K562 (cell line): Measurements from ENCODE around the gene TTC23L. TPM values are rescaled to one million over a fixed set of nuclear protein-coding genes. Genes with fewer than 3 reads are reported as not detected.

Source experiments
- CBX3 ChIP-seq, 2 experiments: IDR thresholded peaks; 1 replicate in 1 of 2; 2 replicates in 1 of 2; pipeline ENCODE4 v1.6.1; 2012; ENCODE audit warnings: inconsistent platforms in 2 of 2, low read length in 2 of 2, borderline replicate concordance in 1 of 2, control low read depth in 1 of 2
- EGR1 ChIP-seq: fragments of 450-650 bp; conservative IDR thresholded peaks from 2 replicates; pipeline ENCODE4 v1.6.1; 2017; ENCODE audit warnings: mild to moderate bottlenecking
- PCBP2 ChIP-seq: fragments of 200-400 bp; formaldehyde crosslinking; IDR thresholded peaks from 2 replicates; pipeline ENCODE4 v1.6.1; 2018; ENCODE audit warnings: low read length, low read depth, mild to moderate bottlenecking, moderate library complexity; ENCODE audit not compliant: poor library complexity, severe bottlenecking
- PRMT5 ChIP-seq: sonication (generic); formaldehyde crosslinking; IDR thresholded peaks from 2 replicates; pipeline ENCODE4 v1.5.0; 2020; ENCODE audit warnings: missing genetic modification reagents
- SIRT6 ChIP-seq: IDR thresholded peaks from one replicate; pipeline ENCODE4 v1.6.1; 2012; ENCODE audit warnings: low read depth, mild to moderate bottlenecking, control low read depth, inconsistent platforms, low read length, moderate library complexity
- SIX5 ChIP-seq, 2 experiments: IDR thresholded peaks; 2 replicates each; pipeline ENCODE4 v1.6.1; 2011; ENCODE audit warnings: low read length in 2 of 2, borderline replicate concordance in 1 of 2, low read depth in 1 of 2, mild to moderate bottlenecking in 1 of 2, moderate library complexity in 1 of 2; ENCODE audit not compliant: insufficient read depth in 1 of 2
- SNIP1 ChIP-seq: fragments of 450-650 bp; IDR thresholded peaks from 2 replicates; pipeline ENCODE4 v1.7.1; 2017; ENCODE audit warnings: low read depth, mild to moderate bottlenecking
- SOX6 ChIP-seq: fragments of 450-650 bp; IDR thresholded peaks from 2 replicates; pipeline ENCODE4 v1.6.1; 2014; ENCODE audit warnings: mild to moderate bottlenecking
- SRSF1 ChIP-seq: fragments of 200-400 bp; formaldehyde crosslinking; IDR thresholded peaks from 2 replicates; pipeline ENCODE4 v1.6.1; 2017; ENCODE audit warnings: mild to moderate bottlenecking, low read depth, low read length, moderate library complexity
- TAF15 ChIP-seq: fragments of 200-400 bp; formaldehyde crosslinking; IDR thresholded peaks from 2 replicates; pipeline ENCODE4 v1.6.1; 2017; ENCODE audit warnings: mild to moderate bottlenecking, low read depth, low read length, moderate library complexity
- TEAD1 ChIP-seq, 2 experiments: fragments of 450-650 bp in 1 of 2; sonication (generic) in 1 of 2; formaldehyde crosslinking; IDR thresholded peaks; 2 replicates each; pipeline versions ENCODE4 v1.4.0 to v1.8.0; 2020 to 2022; ENCODE audit warnings: mild to moderate bottlenecking in 2 of 2, missing genetic modification reagents in 1 of 2
- ZFP30 ChIP-seq: fragments of 250-450 bp; sonication (Bioruptor Pico); IDR thresholded peaks from 2 replicates; pipeline ENCODE4 v1.8.0; 2022; ENCODE audit warnings: moderate library complexity, mild to moderate bottlenecking, inconsistent platforms, borderline replicate concordance
- ZFPM2 ChIP-seq: fragments of 250-450 bp; sonication (Bioruptor Pico); IDR thresholded peaks from 2 replicates; pipeline ENCODE4 v1.5.1; 2022; ENCODE audit warnings: mild to moderate bottlenecking
- ZNF347 ChIP-seq: fragments of 450-650 bp; formaldehyde crosslinking; IDR thresholded peaks from 2 replicates; pipeline ENCODE4 v1.4.0; 2020; ENCODE audit warnings: low read depth, mild to moderate bottlenecking, moderate library complexity
- ZNF408 ChIP-seq: fragments of 250-450 bp; sonication (Bioruptor Pico); IDR thresholded peaks from 2 replicates; pipeline ENCODE4 v1.4.0; 2020; ENCODE audit warnings: low read depth, mild to moderate bottlenecking, moderate library complexity
- ZNF41 ChIP-seq: fragments of 250-450 bp; sonication (Bioruptor Pico); conservative IDR thresholded peaks from 2 replicates; pipeline ENCODE4 v1.4.0; 2020; ENCODE audit warnings: mild to moderate bottlenecking
- polyA plus RNA-seq, 8 experiments: library from polyadenylated mRNA; depleted of rRNA in 4 of 8; stranded (reverse) in 5 of 8; unstranded in 3 of 8; fragments of >200 nt; fragmentation: Nextera tagmentation in 2 of 8; fragmentation: Illumina TruSeq in 1 of 8; extraction: Ambion mirVana in 2 of 8; extraction: Trizol in 1 of 8; gene quantifications; 2 replicates each; pipeline versions ENCODE4 v1.2.1 to v1.2.3, GENCODE V29; 2011 to 2014; ENCODE audit warnings: inconsistent platforms in 1 of 8, missing spikeins in 1 of 8
- total RNA-seq, 7 experiments: library from RNA; depleted of rRNA in 6 of 7; stranded (reverse); fragments of >200 nt in 6 of 7; fragmentation: Illumina TruSeq in 2 of 7; extraction: Trizol in 2 of 7; gene quantifications; 2 replicates each; pipeline versions ENCODE4 v1.2.1 to v1.2.3, GENCODE V29; 2011 to 2021; ENCODE audit warnings: low replicate concordance in 1 of 7
- TF ChIP-seq, protein P1 (sequence below): fragments of 250-450 bp; sonication (Bioruptor Pico); IDR thresholded peaks from 2 replicates; pipeline ENCODE4 v1.8.0; 2021; ENCODE audit warnings: mild to moderate bottlenecking, moderate library complexity
- TF ChIP-seq, protein P2 (sequence below), 2 experiments: fragments of 150-350 bp in 1 of 2; IDR thresholded peaks; 2 replicates each; pipeline ENCODE4 v1.6.1; 2012 to 2016; ENCODE audit warnings: low read depth in 2 of 2, low read length in 2 of 2, mild to moderate bottlenecking in 1 of 2, moderate library complexity in 1 of 2
- TF ChIP-seq, protein P3 (sequence below): sonication (generic); formaldehyde crosslinking; IDR thresholded peaks from 2 replicates; pipeline ENCODE4 v1.8.1; 2023; ENCODE audit warnings: mild to moderate bottlenecking, missing genetic modification reagents
- TF ChIP-seq, protein P4 (sequence below): fragments of 450-650 bp; IDR thresholded peaks from 2 replicates; pipeline ENCODE4 v1.6.1; 2014; ENCODE audit warnings: low read depth, mild to moderate bottlenecking, moderate library complexity, borderline replicate concordance
- TF ChIP-seq, protein P5 (sequence below): fragments of 250-450 bp; sonication (Bioruptor Pico); IDR thresholded peaks from 2 replicates; pipeline ENCODE4 v1.8.0; 2021; ENCODE audit warnings: moderate library complexity, mild to moderate bottlenecking, inconsistent platforms

The TTC23L gene
- total and polyA plus RNA-seq, 9 of the 15 experiments (the other 6 are each of a cell fraction or from before 2014, with no cell fraction given) = 0.03 to 0.32 (median 0.14) TPM; not detected in 2

DNA sequence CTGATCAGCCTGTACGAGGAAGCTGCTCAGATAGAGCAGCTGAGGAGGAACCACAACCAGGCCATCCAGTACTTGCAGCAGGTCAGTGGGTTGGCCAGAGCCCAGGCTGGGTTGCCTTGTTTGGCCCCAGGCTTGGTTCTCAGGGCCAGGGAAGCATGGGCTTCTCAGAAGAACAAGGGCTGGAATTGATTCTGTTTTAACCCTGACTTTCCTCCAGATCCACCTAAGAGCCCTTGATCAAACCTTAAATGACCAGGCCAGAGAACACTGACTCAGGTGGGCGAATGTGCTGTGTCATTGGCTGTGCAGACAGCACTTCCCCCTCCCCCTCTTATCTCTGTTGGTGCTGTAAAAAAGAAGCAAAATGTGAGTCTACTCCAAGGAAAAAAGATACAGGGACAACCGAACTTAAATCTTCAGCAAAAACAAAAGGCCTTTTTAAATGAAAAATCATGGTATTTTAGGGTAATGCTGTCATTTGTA is 28.1 kb downstream of the TTC23L start (continued):
- TF ChIP-seq, protein P1, sequence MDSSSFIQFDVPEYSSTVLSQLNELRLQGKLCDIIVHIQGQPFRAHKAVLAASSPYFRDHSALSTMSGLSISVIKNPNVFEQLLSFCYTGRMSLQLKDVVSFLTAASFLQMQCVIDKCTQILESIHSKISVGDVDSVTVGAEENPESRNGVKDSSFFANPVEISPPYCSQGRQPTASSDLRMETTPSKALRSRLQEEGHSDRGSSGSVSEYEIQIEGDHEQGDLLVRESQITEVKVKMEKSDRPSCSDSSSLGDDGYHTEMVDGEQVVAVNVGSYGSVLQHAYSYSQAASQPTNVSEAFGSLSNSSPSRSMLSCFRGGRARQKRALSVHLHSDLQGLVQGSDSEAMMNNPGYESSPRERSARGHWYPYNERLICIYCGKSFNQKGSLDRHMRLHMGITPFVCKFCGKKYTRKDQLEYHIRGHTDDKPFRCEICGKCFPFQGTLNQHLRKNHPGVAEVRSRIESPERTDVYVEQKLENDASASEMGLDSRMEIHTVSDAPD (CRISPR knock-in tag) = no peak
- TF ChIP-seq TAF15 (no peak), SNIP1 (no peak), SRSF1 (no peak), TEAD1 (CRISPR knock-in tag; IDR thresholded peaks at IDR 0.05) (0 out of 4 replicates have a peak, but pooled peaks of 1 of the 2 experiments have one; percentile 9), PCBP2 (no peak), ZNF408 (CRISPR knock-in tag) (no peak), EGR1 (peak; percentile 80), SIX5 (IDR thresholded peaks at IDR 0.05; ENCODE audit: borderline replicate concordance in 1 of 2, insufficient read depth in 1 of 2, low read depth in 1 of 2, low read length in 2 of 2) (no peak), ZFPM2 (CRISPR knock-in tag) (no peak), ZNF347 (CRISPR knock-in tag) (no peak), SIRT6 (no peak), CBX3 (IDR thresholded peaks at IDR 0.05; ENCODE audit: borderline replicate concordance in 1 of 2, low read length in 2 of 2) (peak in 1 of 2 experiments; percentile 68; a peak in 1 of 3 replicates), ZNF41 (no peak), PRMT5 (CRISPR knock-in tag) (no peak), SOX6 (peak; percentile 49), ZFP30 (no peak)
- TF ChIP-seq, protein P2, sequence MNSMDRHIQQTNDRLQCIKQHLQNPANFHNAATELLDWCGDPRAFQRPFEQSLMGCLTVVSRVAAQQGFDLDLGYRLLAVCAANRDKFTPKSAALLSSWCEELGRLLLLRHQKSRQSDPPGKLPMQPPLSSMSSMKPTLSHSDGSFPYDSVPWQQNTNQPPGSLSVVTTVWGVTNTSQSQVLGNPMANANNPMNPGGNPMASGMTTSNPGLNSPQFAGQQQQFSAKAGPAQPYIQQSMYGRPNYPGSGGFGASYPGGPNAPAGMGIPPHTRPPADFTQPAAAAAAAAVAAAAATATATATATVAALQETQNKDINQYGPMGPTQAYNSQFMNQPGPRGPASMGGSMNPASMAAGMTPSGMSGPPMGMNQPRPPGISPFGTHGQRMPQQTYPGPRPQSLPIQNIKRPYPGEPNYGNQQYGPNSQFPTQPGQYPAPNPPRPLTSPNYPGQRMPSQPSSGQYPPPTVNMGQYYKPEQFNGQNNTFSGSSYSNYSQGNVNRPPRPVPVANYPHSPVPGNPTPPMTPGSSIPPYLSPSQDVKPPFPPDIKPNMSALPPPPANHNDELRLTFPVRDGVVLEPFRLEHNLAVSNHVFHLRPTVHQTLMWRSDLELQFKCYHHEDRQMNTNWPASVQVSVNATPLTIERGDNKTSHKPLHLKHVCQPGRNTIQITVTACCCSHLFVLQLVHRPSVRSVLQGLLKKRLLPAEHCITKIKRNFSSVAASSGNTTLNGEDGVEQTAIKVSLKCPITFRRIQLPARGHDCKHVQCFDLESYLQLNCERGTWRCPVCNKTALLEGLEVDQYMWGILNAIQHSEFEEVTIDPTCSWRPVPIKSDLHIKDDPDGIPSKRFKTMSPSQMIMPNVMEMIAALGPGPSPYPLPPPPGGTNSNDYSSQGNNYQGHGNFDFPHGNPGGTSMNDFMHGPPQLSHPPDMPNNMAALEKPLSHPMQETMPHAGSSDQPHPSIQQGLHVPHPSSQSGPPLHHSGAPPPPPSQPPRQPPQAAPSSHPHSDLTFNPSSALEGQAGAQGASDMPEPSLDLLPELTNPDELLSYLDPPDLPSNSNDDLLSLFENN (IDR thresholded peaks at IDR 0.05; ENCODE audit: low read depth in 2 of 2, low read length in 2 of 2) = no peak
- TF ChIP-seq, protein P3, sequence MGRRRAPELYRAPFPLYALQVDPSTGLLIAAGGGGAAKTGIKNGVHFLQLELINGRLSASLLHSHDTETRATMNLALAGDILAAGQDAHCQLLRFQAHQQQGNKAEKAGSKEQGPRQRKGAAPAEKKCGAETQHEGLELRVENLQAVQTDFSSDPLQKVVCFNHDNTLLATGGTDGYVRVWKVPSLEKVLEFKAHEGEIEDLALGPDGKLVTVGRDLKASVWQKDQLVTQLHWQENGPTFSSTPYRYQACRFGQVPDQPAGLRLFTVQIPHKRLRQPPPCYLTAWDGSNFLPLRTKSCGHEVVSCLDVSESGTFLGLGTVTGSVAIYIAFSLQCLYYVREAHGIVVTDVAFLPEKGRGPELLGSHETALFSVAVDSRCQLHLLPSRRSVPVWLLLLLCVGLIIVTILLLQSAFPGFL (CRISPR knock-in tag) = no peak
- TF ChIP-seq, protein P4, sequence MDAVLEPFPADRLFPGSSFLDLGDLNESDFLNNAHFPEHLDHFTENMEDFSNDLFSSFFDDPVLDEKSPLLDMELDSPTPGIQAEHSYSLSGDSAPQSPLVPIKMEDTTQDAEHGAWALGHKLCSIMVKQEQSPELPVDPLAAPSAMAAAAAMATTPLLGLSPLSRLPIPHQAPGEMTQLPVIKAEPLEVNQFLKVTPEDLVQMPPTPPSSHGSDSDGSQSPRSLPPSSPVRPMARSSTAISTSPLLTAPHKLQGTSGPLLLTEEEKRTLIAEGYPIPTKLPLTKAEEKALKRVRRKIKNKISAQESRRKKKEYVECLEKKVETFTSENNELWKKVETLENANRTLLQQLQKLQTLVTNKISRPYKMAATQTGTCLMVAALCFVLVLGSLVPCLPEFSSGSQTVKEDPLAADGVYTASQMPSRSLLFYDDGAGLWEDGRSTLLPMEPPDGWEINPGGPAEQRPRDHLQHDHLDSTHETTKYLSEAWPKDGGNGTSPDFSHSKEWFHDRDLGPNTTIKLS = no peak; the same call in 1 of the 2 replicates
- TF ChIP-seq, protein P5, sequence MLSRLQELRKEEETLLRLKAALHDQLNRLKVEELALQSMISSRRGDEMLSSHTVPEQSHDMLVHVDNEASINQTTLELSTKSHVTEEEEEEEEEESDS (CRISPR knock-in tag) = no peak
